NCI-H526 treated with DMSO at 0.1 percent for 48 hours (cell line): Measurements from ENCODE around the gene MAP2K5.
A peak's percentile ranks its signal among the peaks of the same experiment; 100 is the strongest.

Experiments
- DNase-seq: peaks from one replicate; lab custom pipeline; 2025; lab: John Stamatoyannopoulos, UW

The MAP2K5 gene

DNA sequence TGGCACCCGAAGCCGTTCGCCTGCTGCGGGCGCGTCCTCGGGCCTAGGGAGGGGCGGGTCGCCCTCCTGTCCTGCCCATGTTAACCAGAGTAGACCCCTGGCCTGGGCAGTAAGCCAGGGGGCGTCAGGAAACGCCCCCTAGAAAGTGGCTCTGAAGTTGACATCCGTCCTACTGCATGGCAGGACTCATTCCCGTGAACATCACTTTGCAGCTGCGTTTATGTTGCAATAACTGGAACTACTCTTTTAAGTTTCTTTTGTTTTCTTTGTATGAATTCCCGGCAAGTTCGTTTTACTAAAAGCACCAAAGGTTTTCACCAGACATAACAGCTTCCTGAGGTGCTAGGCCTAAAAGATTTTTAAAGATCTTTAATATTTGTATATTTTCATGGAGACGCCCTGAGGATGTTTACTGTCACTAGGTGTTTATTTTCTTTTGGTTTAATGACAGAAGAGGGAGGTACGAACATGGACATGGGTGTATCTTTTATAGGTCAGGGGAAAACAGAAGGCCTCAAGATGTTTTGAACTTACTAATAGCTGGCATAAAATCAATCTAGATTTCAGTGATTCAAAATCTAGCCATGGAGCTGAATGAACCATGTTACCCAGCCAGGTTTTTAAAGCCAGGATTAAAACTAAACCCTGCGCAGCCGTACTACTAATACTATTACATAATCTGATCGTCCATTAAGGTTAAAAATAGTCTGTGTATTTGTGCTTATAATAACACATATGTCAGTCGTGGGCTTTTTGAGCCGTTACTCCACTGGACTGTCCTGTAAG, 20.5 kb upstream of the MAP2K5 start:
- peak; percentile 46 for DNase-seq

DNA sequence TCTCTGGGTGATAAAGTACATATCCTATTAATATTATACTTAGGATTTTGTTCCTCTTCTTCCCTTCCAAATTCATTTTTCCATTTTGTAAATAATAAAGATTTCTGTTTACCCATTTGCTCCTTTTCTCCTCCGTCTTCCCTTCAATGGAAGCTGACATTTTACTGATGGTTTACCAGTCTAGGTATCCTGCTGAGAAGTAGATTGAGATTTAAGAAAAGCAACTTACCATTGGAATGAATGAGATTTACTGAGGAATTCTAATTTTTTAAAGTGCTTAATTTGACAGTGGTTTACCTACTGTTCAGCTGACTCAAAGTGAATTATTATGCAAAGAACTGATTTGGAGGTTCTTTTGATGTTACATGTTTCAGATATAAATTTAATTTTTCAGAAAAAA, 19.2 kb upstream of the MAP2K5 start:
- no peak for DNase-seq

DNA sequence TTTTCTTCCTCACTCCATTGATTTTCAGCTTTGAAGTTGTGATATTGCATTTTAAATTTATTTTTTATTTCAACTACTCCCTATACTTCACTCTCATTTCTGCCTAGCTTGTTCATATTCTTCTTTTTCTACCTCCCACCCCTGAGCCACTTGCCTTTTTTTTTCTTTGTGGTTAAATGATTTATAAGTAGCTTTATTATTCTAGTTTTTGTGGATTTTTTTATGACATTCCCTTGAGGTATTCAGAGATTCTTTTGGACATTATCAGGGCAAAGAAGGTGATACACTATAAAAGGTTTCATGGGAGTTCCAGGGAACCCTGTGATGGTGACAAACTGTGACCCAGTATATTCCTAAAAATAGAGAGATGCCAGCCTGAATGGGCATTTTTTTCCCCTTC, 18.3 kb upstream of the MAP2K5 start:
- DNase-seq, result no peak

DNA sequence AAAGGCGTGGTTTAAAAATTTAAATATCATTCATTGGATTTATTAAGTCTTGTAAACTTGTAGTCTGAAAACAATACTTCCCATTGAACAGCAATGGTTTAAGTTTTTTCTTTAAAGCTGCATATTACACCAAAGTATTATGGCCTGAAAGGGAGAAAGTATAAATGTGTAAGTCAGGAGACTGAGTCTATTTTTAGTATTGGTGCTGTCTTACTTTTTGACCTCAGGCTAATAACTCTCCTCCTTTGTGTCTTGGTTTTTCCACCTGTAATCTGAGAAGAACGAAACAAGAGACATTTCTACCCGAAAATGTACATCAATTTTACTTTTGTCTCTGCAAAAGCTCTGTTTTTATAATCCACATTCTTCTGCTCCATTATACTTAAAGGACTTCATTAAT, 14.0 kb upstream of the MAP2K5 start:
- no peak for DNase-seq

DNA sequence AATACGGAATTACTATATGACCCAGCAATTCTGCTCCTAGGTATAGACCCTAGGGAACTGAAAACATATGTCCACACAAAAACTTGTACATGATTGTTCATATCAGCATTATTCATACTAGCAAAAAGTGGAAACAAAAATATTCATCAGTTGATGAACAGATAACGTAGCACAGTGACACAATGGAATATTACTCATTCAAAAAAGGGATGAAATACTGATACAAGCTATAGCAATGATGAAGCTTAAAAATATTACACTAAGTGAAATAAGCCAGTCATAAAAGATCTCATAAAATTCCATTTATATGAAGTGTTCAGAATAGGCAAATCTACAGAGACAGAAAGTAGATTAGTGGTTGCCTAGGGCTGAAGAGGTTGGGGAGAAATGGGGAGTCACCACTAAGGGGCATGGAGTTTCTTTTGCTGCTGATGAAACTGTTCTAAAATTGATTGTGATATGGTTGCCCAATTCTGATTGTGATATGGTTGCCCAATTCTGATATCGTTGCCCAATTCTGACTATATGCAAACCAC, 11.1 kb upstream of the MAP2K5 start:
- DNase-seq, result no peak

DNA sequence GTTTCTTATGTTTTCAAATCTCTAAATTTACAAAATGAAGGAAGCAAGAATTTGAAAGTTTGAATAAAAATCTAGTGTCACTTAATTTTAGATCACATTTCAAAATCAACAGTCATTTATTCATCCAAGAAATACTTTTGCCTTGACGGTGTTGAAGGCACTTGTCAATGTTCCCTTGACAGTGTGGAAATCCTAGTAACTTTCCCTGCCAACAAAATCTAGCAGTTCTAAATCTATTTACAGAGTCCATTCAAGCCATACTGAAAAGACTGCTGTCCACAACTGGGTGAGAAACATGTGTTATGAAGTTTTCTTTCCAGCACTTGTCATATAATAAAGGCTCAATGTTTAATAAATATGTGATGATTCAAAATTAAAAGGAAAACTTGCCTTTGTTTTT, 8.6 kb upstream of the MAP2K5 start:
- DNase-seq, result no peak

DNA sequence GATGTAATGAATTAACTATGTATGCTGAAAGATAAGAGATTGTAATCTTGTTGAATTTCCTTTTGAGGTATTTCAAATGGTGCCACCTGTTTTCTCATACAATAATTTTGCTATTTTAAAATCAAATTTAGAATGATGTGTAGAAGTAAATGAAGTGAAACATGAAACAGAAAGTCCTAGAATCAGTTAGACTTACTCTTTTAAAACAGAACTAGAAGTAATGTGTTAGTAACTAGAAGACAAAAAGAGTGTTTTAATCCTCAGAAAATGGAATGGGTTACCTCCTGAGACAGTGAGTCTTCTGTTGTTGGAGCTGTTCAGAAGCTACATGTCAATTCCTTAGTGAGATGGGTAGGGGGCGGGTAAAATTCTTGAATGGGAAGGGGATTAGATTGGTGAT, 8.1 kb upstream of the MAP2K5 start:
- no peak for DNase-seq

DNA sequence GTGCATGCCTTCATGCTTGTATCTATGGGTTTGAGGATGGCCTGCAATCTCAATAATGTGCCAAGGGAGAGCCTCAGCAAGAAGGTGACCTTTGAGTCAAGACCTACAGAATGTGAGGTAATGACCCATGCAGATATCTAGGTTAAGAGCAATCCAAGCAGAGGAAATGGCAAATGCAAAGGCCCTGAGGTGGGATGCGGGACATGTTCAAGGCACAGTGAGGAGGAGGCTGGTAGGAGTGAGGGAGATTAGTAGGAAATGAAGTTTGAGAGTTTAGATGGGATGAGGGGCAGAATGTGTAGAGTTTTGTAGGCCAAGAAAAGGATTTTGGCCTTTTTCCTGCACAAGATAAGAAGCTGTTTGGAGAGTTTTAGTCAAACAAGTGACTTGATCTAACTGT, 4.7 kb upstream of the MAP2K5 start:
- no peak for DNase-seq

DNA sequence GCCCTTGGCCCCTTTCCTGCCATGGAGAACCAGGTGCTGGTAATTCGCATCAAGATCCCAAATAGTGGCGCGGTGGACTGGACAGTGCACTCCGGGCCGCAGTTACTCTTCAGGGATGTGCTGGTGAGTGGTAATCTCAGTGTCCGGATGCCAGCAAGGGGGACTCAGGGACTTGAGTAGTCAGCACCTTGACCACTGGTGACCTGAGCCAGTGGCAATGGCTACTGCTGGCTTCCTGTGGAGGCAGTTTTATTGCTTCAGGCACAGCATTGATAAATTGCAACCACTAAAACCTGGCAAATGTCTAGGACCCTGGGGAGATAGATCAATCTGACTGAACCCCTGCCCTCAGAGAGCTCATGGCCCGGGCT, 830 bp downstream of the MAP2K5 start:
- DNase-seq, result no peak

DNA sequence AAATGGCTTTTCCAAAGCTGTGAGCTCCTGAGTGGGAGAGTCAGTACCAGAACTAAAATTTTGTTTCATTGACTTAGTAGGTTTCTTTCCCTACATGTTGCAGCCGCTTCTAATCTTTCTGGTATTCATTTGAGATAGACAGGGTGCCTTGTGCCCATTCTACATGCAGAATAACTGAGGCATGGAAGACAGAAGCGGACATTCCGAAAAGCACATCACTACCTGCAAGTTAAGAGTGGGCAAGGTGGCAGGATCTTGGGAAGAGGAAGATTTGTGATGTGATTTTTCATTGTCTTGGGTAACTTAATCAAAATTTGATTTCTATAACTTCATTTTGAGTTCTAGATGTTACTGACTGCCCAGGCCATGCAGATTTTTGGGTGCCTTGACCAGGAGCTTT, 2.0 kb downstream of the MAP2K5 start:
- DNase-seq, result no peak

DNA sequence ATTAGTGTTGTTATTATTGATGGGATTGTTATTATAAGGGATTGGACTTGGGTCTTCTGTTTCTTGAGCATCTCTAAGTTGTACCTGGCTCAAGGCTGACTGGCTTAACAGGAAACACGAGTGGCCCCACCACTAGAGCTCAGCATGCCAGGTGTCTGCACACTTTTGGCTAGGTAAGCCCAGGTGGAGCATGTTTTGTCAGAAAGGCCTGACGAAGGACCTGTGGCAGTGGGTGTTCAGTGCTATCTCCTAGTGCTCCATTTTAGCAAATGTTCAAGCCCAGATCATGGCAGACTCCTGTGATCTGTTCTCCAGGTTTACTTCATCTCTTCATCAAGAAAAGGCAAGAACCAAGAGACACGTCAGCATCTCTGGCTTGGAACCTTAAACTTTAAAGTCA, 3.4 kb downstream of the MAP2K5 start:
- no peak for DNase-seq

DNA sequence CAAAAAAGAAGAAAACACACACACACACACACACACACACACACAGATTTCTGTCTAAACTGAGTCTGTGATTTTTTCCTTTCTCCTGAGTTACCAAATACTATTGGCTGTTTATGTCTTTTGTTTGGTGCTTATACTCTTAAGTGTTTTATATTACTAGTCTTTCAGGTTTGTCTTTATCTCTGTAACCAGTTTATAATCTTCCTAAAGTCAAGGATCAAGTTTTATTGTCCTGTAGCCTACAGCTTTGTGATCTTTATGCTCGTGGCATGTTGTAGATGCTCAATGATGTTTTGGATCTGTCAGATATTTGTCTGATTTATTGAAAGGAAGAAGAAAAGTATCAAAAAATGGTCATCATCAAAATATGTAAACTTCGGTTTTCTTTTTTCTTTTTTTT, 4.6 kb downstream of the MAP2K5 start:
- no peak for DNase-seq

DNA sequence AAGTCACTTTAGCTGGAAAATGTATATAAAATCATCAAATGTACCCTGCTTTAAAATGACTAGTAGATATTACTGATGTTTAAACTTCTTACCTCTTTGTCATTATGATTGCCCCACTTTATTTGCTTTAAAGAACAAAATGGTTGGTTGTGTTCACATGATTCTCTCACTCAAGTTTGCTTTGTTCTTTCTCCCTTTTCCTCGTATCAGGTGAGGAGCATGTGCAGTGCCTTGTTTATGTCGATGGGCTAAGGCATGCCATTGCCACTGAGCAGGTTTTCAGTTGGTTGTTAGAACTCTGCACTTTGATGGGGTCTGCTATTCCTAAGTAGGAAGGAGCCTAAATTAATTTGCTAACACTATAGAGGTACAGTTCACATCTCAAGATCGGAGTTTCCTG, 5.3 kb downstream of the MAP2K5 start:
- no peak for DNase-seq

DNA sequence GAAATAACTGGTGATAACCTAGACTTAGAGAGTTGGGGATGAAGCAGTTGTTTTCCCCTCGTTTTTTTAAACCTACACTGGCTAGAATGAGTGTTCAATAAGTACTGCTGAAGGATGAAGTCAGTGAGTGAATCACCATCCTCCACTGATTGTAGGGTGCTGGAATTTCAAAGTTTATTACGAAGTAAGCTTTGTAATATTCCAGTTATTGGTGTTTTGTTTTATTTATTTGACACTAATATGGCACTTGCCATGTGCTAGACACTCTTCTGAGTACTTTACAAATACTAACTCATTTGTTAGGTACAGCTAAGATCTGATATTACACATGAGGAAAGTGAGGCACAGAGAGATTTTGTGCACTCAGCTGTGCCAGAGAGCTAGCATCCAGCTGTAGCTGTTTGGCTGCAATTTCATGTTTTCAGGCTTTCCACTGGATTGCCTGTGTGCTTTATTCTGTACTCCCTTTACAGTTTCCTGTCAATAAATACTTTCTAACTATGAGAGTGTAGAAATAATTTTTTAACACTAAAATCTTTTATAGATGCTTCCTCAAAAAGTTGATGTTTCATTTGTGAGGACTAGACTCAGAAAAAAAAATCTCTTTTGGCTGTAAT, 5.8 kb downstream of the MAP2K5 start:
- no peak for DNase-seq

DNA sequence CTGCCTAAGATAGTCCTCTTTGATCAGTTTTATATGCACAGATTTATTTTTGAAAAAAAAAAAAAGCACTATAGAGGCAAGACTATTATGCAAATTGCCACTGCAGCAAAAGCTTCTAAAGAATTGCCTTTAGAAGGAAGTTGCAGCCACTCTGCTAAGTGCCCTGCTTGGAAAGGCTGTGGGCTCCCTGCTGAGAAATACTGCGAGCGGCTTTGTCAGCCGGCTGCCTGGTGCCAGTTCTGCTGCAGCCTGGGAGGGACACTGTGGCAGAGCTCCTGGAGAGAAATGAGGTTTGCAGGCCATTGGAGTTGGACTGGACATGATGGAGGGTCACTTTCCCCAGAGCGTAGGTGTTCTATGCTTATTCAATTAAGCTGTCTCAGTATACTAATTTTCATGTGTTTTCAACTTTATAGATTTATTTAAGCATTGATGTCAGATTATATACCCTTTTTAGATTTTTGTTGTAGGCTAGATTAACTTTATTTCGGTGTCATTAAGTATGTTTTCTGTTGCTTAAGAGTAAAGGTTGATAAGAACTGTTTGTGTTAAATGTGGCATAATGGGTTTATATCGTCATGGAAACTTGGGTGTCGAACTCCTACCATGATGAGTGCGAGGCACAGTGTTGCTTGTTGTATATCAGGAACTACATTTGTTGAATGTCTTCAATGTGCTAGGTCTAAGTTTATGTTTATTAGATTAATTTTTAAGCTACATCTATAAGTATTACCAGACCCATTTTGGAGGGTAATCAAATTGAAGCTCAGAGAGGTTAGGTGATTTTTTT, 6.6 kb downstream of the MAP2K5 start:
- no peak for DNase-seq

DNA sequence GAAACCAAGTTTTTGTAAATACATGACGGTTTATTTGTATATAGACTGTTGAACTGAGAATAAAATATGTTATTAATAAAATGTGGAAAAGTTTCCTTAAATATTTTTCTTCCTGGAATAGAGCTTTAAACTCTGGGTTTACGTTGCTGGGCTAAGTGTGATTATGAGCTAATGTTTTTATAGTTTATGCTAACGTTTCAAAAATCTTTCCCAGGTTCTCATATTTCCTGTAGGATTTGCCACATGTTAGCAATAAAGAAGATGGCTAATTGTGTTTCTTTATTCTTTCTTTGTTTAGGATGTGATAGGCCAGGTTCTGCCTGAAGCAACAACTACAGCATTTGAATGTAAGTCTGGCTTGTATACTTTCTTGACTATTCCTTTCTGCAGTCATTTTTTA, 7.2 kb downstream of the MAP2K5 start:
- no peak for DNase-seq

DNA sequence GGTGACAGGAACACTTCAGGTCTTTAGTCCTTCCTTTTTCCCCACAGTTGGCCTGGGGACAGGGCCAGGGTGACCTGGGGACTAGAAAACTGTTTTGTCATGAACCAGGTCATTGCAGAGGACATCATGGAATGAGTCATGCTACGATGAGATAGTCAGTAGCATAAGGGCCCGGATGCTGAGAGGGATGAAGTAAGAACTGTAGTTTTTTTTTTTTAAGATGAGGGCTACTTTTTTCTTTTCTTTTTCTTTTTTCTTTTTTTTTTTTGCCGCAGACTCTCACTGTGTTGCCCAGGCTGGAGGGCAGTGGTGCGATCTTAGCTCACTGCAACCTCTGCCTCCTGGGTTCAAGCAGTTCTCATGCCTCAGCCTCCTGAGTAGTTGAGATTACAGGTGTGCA, 8.0 kb downstream of the MAP2K5 start:
- DNase-seq, result no peak

DNA sequence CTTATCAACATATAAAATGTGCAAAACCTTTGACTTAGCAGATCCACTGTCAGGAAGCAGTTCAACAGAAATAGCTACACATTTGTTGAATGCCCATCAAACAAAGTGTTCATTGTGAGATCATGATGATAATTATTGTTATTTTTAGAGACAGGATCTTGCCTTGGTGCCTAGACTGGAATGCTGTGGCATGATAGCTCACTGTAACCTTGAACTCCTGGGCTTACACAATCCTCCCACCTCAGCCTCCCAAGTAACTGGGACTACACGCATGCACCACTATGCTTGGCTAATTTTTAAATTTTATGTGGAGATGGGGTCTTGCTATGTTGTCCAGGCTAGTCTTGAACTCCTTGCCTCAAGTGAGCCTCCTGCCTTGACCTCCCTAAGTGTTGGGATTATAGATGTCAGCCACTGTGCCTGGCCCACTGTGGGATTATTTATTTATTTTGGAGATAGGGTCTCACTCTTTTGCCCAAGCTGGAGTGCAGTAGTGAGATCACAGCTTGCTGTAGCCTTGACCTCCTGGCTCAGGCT, 8.8 kb downstream of the MAP2K5 start:
- no peak for DNase-seq

DNA sequence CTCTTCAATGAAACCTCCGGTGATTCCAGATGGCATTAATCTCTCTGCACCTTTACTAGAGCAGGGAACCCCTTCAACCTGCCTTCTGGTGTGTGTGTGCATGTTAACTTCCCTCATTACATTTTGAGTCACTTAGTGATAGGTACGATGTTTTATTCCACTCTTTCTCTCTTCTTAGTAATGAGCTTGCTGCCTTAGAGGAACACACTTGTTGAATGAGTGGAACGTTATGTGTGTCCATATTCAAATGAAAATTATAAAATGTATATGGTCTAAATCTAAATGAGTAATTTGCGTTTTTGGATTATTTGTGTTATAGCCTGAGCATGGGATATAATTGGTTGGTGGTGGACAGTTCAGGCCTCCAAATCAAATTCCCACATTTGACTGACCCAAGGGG, 12.1 kb downstream of the MAP2K5 start:
- no peak for DNase-seq

DNA sequence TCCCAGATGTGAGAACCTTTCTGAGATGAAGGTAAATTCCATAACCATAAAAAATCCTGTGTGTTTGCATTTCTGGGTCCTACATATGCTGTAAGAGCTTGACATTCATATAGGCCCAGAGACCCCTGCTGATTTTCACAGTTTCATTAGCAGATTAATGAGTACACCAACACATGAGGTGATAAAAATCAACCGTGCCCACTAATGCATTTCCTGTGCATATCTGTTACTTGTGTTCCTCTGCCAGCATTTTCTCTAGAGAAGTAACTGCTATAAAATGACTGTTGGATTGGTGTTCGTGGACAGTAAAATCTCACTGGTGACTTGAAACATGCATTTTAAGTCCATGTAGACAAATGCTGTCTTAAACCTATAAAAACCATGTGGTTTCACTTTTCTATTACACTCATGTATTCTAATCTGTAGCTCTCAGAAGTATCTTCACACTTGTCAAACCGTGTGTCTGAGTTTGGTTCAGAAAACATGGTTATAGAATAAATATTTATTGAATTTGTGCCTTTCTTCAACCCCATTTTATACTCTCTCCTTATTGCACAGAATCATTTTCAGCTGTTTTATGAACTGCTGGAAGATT, 14.6 kb downstream of the MAP2K5 start:
- DNase-seq, result no peak

DNA sequence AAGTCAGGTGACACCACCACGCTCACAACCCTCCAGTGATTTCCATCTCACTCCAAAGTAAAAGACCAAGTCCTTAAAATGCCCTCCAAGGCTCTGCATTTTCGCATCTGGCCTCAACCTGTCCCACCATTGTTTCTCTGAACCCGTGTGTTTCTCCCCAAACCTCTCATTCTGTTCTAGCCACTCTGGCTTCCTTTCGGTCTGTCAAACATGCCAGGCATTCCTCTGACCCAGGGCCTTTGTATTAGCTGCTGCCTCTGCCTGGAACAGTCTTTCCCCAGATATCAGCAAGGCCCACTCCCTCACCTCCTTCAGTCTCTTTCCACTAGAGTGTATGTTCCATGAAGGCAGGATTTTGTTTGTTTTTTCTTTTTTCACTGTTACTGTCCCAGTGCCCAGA, 16.0 kb downstream of the MAP2K5 start:
- no peak for DNase-seq

DNA sequence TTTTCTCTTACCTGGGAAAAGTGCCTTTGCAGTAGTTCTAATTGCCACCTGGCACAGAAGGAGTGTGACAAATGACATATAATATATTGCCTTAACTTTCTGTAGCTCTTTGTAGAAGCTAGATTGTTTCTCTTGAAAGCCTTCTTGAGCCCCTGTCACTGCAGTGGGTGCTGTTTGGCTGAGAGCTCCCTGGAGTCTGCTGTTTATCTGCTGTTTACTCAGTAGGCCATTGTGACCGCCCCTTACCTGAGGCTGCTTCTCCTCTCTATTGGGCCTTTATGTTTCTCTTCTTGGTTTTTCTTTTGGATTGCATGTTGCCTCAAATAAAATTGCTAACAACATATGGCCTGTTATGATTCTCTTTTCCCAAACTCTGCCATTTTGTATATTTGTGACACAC, 16.7 kb downstream of the MAP2K5 start:
- DNase-seq, result no peak
